Lung (tissue), 12 donors: ENCODE measurements around the gene WDR55. TPM values are rescaled to one million over a fixed set of nuclear protein-coding genes. Genes with fewer than 3 reads are reported as not detected.

ENCODE experiments used
- ATAC-seq: fragments of 200-7000 bp; cut with Tn5 transposase; one replicate; pipeline ENCODE4 v1.9.1; 2020; ENCODE audit warnings: moderate number of reproducible peaks; ENCODE audit not compliant: insufficient read depth, low FRiP score
- DNase-seq, 3 donors: peaks; one replicate each; pipeline ENCODE4 v3.0.0-alpha.2; 2013 to 2017
- H3K27ac ChIP-seq, 2 donors: one replicate each; pipeline ENCODE4 v1.5.1; 2013; ENCODE audit warnings: mild to moderate bottlenecking in 2 of 2, moderate library complexity in 2 of 2, control low read depth in 1 of 2, inconsistent platforms in 1 of 2, low read depth in 1 of 2, low read length in 1 of 2
- H3K27me3 ChIP-seq, 3 donors: one replicate each; pipeline ENCODE4 v1.5.1; 2013; ENCODE audit warnings: low read length in 2 of 3; ENCODE audit not compliant: control insufficient read depth in 3 of 3, insufficient read depth in 3 of 3
- H3K36me3 ChIP-seq, 4 donors: one replicate each; pipeline ENCODE4 v1.5.1; 2013; ENCODE audit warnings: low read length in 4 of 4, mild to moderate bottlenecking in 1 of 4, moderate library complexity in 1 of 4; ENCODE audit not compliant: control insufficient read depth in 4 of 4, insufficient read depth in 4 of 4
- H3K4me1 ChIP-seq, 5 donors: one replicate each; pipeline ENCODE4 v1.5.1; 2013; ENCODE audit warnings: low read length in 5 of 5, mild to moderate bottlenecking in 2 of 5, moderate library complexity in 1 of 5; ENCODE audit not compliant: control insufficient read depth in 5 of 5, insufficient read depth in 5 of 5
- H3K4me3 ChIP-seq: one replicate; pipeline ENCODE4 v1.5.1; 2013; ENCODE audit warnings: mild to moderate bottlenecking, control low read depth, moderate library complexity
- H3K9ac ChIP-seq, 2 donors: one replicate each; pipeline ENCODE4 v1.5.1; 2013; ENCODE audit warnings: low read length in 2 of 2, control low read depth in 1 of 2; ENCODE audit not compliant: insufficient read depth in 1 of 2
- H3K9me3 ChIP-seq, 4 donors: one replicate each; pipeline ENCODE4 v1.5.1; 2013; ENCODE audit warnings: low read length in 3 of 4, mild to moderate bottlenecking in 1 of 4, moderate library complexity in 1 of 4; ENCODE audit not compliant: control insufficient read depth in 4 of 4, insufficient read depth in 3 of 4
- WGBS, 2 donors: extraction: QIAGEN DNeasy Blood & Tissue Kit; methylation state at CpG; one replicate each; pipeline ENCODE4 v1.1.7; 2013; 5-methylcytosine and 5-hydroxymethylcytosine counted together
- polyA plus RNA-seq, 2 donors: library from polyadenylated mRNA; stranded (reverse); fragments of 200-250 nt; gene quantifications; one replicate each; pipeline ENCODE4 v1.2.1, GENCODE V29; 2013
- total RNA-seq, 2 donors: library from RNA; depleted of rRNA in 1 of 2; stranded (reverse); fragments of >200 nt in 1 of 2; gene quantifications; one replicate each; pipeline ENCODE4 v1.2.1, GENCODE V29; 2014 to 2021
- TF ChIP-seq, protein P1 (sequence below): IDR thresholded peaks from 2 replicates; pipeline ENCODE4 v1.5.1; 2012; ENCODE audit warnings: mild to moderate bottlenecking; ENCODE audit errors: control extremely low read depth, extremely low read depth
- donor health status: control.
- donor health status: control.
- donor health status: Bipolar disorder and iron deficiency.
- donor health status: healthy.
- donor health status: DM: yes; HTN: yes; CAD: no.

Gene WDR55
- total and polyA plus RNA-seq, 4 donors: 15.0 to 25.5 (median 17.2) TPM

DNA sequence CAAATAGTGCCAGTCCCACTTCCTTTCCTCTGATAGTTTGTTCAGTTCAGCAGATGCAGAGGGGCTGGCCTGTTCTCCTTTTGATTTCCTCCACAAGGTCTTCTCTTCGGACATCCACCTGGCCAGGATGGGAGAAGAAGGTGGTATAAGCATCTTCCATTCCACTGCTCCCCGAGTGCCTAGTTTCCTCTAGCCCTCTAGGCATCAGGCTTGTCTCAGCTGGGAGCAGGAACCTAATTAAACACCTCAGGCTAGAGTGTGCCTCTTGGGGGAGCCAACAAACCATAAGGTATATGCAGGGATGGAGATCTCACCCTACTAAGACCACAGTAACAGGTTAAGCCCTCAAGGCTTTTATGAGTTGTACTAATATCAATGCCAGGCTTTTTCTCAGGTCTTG, 9.5 kb downstream of the WDR55 start:
- Histone ChIP-seq H3K9ac (no peak overlapping the region), H3K27ac (no peak overlapping the region), H3K36me3 (peaks cover 34 to 69% (median 36%) of the 10 kb centered on the region in 4 donors), H3K27me3 (no peaks in the 10 kb centered on the region), H3K4me1 (no peaks in the 10 kb centered on the region), H3K9me3 (no peaks in the 10 kb centered on the region), H3K4me3 (no peak overlapping the region)
- ATAC-seq (no peak), DNase-seq (no peak)
- TF ChIP-seq, protein P1, sequence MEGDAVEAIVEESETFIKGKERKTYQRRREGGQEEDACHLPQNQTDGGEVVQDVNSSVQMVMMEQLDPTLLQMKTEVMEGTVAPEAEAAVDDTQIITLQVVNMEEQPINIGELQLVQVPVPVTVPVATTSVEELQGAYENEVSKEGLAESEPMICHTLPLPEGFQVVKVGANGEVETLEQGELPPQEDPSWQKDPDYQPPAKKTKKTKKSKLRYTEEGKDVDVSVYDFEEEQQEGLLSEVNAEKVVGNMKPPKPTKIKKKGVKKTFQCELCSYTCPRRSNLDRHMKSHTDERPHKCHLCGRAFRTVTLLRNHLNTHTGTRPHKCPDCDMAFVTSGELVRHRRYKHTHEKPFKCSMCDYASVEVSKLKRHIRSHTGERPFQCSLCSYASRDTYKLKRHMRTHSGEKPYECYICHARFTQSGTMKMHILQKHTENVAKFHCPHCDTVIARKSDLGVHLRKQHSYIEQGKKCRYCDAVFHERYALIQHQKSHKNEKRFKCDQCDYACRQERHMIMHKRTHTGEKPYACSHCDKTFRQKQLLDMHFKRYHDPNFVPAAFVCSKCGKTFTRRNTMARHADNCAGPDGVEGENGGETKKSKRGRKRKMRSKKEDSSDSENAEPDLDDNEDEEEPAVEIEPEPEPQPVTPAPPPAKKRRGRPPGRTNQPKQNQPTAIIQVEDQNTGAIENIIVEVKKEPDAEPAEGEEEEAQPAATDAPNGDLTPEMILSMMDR: no peak
- 87 to 89% methylated on average over 2 of the region's 2 CpGs for WGBS, 2 donors

- Histone ChIP-seq H3K9me3 (no peaks in the 10 kb centered on the region), H3K4me1 (no peaks in the 10 kb centered on the region), H3K27me3 (no peaks in the 10 kb centered on the region), H3K9ac (no peak overlapping the region), H3K27ac (no peak overlapping the region), H3K4me3 (no peak overlapping the region), H3K36me3 (peaks cover 34 to 69% (median 36%) of the 10 kb centered on the region in 4 donors)
- 93 to 94% methylated on average over 4 of the region's 4 CpGs for WGBS, 2 donors
- DNase-seq (no peak), ATAC-seq (no peak)
- TF ChIP-seq, protein P1: no peak
Observed at GRCh38 chr5:140674629-140675028, 9.9 kb downstream of the WDR55 start.

DNA sequence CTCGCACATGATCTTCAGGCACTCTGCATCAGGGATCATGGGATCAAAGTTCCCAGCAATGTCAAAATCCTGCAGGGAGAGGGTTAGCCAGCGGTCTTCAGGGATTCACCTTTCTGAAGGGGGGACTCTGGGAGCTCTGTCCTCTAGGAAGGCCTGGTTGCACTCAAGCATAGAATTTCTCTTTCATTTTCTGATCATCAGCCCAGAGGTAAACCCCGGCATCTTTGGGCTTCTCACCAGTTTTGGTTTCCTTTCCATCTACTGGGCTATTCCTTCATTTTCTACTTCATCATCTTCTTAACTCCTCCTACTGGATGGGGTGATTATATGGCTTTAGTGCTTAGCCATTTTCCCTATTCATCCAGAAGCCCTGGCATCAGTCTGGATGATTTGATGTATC, 13.2 kb downstream of the WDR55 start:
- 80 to 95% methylated on average over 3 of the region's 3 CpGs for WGBS, 2 donors
- Histone ChIP-seq H3K4me1 (no peaks in the 10 kb centered on the region), H3K4me3 (no peak overlapping the region), H3K27ac (no peak overlapping the region), H3K9ac (no peak overlapping the region), H3K9me3 (no peaks in the 10 kb centered on the region), H3K27me3 (no peaks in the 10 kb centered on the region), H3K36me3 (peaks cover 36 to 61% (median 42%) of the 10 kb centered on the region in 4 donors)
- DNase-seq (no peak), ATAC-seq (no peak)
- TF ChIP-seq, protein P1: no peak

- no peak overlapping the region for H3K4me3 ChIP-seq
- TF ChIP-seq, protein P1: no peak
- WGBS, 2 donors: 97 to 99% methylated on average over 7 of the region's 7 CpGs
- no peak for DNase-seq
- H3K27ac ChIP-seq: no peak overlapping the region
- H3K4me1 ChIP-seq: no peaks in the 10 kb centered on the region
- H3K9me3 ChIP-seq: no peaks in the 10 kb centered on the region
- no peaks in the 10 kb centered on the region for H3K27me3 ChIP-seq
- H3K9ac ChIP-seq: no peak overlapping the region
- H3K36me3 ChIP-seq: peaks cover 37 to 57% (median 44%) of the 10 kb centered on the region in 4 donors
- ATAC-seq: no peak
Observed at GRCh38 chr5:140678993-140679392, 14.3 kb downstream of the WDR55 start.
